GM20000 (cell line): ENCODE measurements around the gene LINGO4.
"Not testable (repeated sequence)": the region's sequence is repeated elsewhere in the genome, so short reads cannot be mapped to it uniquely, and the experiment has no call there.

Experiments used
- DNase-seq: peaks from one replicate; pipeline ENCODE4 v3.0.0; 2012; ENCODE audit warnings: low spot score
- TF ChIP-seq, protein P1 (sequence below): IDR thresholded peaks from 2 replicates; pipeline ENCODE4 v1.5.1; 2012; ENCODE audit warnings: mild to moderate bottlenecking, control low read depth; ENCODE audit errors: extremely low read depth, missing control alignments

LINGO4 gene

DNA sequence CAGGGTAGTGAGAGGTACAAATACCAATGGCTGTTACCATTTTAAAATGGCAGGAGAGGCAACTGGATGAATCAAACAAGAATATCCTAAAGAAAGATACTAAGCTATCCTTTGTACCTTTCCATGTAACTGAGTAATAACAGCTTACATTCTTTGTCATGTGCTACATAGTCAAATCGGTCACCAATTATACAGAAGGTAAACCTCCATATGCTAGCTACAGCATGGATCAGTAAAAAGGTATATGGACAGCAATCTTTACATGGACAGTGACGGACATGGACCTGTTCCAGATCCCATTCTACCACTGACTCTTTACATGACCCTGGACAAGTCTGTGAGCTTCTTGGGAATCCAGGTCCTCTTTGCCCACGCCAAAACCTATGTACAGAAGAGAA, 28.6 kb downstream of the LINGO4 start:
- TF ChIP-seq, protein P1, sequence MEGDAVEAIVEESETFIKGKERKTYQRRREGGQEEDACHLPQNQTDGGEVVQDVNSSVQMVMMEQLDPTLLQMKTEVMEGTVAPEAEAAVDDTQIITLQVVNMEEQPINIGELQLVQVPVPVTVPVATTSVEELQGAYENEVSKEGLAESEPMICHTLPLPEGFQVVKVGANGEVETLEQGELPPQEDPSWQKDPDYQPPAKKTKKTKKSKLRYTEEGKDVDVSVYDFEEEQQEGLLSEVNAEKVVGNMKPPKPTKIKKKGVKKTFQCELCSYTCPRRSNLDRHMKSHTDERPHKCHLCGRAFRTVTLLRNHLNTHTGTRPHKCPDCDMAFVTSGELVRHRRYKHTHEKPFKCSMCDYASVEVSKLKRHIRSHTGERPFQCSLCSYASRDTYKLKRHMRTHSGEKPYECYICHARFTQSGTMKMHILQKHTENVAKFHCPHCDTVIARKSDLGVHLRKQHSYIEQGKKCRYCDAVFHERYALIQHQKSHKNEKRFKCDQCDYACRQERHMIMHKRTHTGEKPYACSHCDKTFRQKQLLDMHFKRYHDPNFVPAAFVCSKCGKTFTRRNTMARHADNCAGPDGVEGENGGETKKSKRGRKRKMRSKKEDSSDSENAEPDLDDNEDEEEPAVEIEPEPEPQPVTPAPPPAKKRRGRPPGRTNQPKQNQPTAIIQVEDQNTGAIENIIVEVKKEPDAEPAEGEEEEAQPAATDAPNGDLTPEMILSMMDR: no peak
- DNase-seq: no peak

- TF ChIP-seq, protein P1: no peak
- DNase-seq: no peak
These were observed 29.1 kb downstream of the LINGO4 start for GRCh38 chr1:151775894-151776664.

DNA sequence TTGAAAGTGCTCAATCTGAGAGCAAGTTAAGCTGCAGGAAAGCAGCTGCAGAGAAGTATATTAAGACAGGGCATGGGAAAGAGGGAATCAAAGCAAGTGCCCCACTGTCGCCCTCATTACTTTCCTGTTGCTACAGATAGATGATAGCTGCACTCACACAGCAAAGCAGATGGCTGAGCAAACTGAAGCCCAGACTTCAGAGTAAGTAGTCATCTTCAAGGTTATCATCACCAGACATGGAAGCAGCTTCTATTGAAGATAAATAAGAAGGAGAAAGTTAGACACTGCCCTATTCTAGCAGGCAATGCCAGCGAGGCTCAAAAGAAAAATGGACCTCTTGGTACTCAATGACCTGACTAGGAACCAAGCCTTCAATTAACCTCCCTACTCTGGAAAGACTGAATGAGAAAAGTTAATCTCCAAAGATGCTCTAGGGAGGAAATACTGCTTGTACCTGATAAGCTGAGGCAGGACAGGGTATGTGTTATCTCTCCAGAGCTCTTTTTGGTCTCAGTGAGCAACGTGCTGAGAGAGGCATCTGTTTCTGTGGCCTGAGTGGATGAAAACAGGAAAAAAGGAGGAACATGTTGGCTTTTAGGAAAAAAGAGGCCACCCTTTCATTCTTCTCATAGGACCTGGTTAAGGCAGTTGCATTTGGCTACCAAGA, 30.8 kb downstream of the LINGO4 start:
- no peak for DNase-seq
- TF ChIP-seq, protein P1: no peak

DNA sequence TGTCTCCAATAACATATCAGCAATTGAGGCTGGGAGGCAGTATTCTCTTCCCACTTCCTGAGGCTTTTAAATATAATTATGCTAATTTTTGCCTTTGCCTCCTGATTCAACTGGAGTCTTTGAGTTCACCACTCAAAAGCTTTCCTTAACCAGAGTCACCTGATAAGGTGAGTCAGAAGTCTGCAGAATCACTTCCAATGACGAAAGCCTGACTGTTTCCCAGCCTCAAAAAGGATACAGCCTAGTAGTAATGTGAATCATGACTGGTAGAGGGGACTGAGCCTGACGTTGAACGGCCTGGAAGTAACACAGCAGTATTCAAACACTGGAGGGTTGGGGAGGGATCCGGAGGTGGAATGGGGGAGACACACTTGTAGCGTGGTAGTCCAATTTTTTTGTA, 31.5 kb downstream of the LINGO4 start:
- TF ChIP-seq, protein P1: no peak
- DNase-seq: no peak

- DNase-seq: not testable (repeated sequence)
These were observed 35.9 kb downstream of the LINGO4 start for GRCh38 chr1:151769270-151769669.

DNA sequence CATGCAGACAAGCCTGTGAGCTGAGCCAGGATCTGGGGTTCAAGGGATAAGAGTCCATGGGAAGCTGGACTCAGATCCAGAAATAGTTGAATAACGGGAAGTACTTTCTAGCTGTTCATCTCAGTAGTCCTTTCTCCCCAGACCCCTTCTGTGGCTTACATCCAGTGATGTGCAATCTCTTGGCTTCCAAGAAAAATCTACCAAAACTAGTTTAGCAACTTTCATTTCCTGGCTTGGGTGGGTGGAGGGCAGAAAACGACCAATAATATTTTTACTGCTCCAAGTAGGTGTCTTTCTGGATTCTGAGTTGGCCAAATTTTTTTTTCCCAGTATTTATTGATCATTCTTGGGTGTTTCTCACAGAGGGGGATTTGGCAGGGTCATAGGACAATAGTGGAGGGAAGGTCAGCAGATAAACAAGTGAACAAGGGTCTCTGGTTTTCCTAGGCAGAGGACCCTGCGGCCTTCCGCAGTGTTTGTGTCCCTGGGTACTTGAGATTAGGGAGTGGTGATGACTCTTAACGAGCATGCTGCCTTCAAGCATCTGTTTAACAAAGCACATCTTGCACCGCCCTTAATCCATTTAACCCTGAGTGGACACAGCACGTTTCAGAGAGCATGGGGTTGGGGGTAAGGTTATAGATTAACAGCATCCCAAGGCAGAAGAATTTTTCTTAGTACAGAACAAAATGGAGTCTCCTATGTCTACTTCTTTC, 36.7 kb downstream of the LINGO4 start:
- not testable (repeated sequence) for DNase-seq

- DNase-seq: no peak
- TF ChIP-seq, protein P1: no peak
These were observed 41.2 kb downstream of the LINGO4 start for GRCh38 chr1:151763990-151764389.
